Measurements from ENCODE around the gene VPS37C. TPM values are rescaled to one million over a fixed set of nuclear protein-coding genes. Genes with fewer than 3 reads are reported as not detected.
A peak's percentile ranks its signal among the peaks of the same experiment; 100 is the strongest.
"Not testable (repeated sequence)": the region's sequence is repeated elsewhere in the genome, so short reads cannot be mapped to it uniquely, and the experiment has no call there.

The VPS37C gene
- total RNA-seq, result 14.3 TPM
- long read RNA-seq, transcript VPS37C-201 (5 exons, 2,865 nt), result major isoform, 48 of 66 reads
- long read RNA-seq, partial matches to known transcripts, result 0 of 66 reads
- long read RNA-seq, other reads (novel, unspliced or antisense), result 17 of 66 reads

DNA sequence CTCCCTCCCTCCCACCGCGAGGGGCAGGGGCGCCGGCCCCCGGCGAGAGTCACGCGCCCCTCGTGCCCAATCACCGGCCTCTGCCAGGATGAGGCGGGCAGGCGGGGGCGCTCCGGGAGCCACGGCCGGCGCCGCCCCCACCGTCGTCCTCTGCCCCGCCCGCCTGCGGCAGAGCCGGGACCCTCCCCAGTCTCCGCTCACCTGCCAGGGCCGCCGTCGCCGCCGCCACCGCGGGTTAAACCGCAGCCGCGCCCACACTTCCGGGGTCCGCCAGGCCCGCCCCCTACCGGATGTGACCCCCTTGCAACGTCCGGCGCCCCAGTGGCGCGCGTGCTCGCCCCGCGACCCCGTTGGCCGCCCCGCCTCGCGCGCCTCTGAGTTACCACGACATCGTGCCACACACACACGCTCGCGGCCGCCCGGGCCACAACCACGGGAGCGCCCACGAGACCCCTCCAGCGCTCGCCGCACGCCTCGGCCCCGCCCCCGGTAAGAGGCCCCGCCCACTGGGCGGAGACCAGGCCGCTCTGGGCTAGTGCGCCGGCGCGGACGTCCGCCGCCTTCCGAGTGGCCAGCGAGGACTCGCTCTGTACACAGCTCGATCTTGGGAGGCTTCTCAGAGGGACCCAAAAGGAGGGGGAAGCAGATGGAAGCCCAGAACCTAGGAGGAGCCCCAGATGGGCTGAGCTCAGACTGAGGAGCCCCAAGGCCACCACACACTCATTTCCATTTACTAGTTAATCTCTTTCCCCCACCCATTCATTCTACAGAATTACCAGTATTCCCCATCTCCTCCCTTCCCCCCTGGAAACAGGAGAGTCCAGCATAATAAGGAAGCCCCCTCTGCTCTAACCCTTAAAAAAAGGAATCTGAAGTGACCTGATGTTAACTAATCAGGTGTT, at the start of gene VPS37C:
TSS of gene VPS37C (minus strand) at position 237 of the 902 bp plus-strand sequence. CDS start 22,597 bp downstream, outside the sequence.
- DNase-seq (peak; percentile 92), ATAC-seq (ENCODE audit: poor library complexity) (peak; percentile 98)
- intact Hi-C loops (cut with DNase I), result no loop called here

DNA sequence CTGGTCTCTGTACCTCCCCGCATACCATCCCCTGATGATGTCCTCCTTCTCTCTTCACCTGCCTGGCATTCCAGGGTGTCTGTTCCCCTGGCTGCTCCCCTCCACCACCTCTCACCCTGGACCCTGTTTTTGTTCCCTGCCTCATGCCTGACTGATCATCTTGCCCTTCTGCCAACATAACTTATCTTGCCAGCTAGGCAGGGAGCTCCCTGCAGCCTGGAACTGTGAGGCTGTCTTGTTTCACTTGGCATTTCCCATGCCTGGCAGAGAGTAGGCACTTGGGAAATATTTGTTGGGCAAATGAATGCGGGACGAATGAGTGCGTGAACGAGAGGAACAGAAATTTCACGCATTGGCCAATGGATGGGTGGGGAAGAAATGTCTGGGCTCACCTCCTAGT, 49.4 kb upstream of the VPS37C start:
- peak; percentile 42 for ATAC-seq (ENCODE audit: poor library complexity)
- DNase-seq; intact Hi-C loops (cut with DNase I): not testable (repeated sequence)

DNA sequence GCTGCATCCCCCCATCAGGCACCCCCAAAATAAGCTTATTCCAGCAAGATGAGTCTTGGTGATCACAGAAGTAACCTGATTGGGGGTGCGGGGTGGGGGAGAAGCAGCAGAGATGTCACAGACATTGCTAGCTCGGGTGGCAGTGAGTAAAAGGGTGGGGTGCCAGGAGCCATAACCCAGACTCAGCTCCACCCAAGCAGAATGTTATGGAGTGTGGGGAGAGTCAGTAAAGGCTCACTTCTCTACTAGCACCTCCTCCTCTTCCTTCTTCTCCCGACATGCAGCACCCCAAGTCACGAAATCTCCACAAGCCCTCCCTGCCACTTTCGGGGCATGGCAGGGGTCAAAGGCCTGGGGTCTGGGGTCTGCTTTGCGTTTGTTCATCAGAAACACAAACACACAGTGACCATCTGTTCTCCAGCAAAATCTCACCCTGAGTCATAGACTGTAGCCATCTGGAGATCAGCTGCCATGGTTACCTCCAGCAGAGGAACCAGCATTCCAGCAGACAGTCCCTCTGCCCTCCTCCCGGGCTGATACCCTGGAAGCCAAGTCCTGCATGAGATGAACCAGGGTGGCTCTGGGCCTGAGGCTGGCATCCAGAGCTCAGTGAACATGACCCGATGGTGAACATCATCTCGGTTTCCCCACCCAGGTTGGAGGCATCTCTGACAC, 46.5 kb upstream of the VPS37C start:
- intact Hi-C loops (cut with DNase I); ATAC-seq (ENCODE audit: poor library complexity); DNase-seq: not testable (repeated sequence)

DNA sequence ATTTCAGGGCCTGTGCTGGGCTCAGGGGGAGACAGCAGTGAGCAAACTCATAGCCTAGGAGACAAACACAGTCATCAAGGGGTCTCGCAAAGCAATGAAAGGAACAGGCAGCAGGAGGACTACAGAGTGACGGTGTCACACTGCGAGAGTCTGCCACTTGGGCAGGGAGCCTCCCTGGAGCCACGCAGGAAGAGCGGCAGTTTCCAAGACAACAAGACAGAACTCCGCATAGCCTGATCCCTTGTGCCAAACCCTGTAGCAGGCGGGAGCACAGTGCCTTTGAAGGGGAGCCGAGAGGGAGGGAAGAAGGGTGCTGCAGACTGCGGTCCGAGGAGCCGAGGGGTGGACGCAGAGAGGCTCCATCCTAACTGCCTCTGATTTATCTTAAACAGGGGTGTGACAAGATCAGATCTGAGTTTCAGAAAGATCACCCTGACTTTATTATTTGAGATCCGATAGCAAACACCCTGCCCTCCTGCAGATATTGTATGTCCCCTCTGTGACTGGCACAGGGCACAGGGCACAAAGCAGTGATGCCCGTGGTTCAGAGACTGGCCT, 43.4 kb upstream of the VPS37C start:
- ATAC-seq (ENCODE audit: poor library complexity); DNase-seq; intact Hi-C loops (cut with DNase I): not testable (repeated sequence)

GRCh38 chr11:61203873-61204272, 42.6 kb upstream of the VPS37C start:
- intact Hi-C loops (cut with DNase I); DNase-seq: not testable (repeated sequence)
- ATAC-seq (ENCODE audit: poor library complexity), result peak; percentile 68

DNA sequence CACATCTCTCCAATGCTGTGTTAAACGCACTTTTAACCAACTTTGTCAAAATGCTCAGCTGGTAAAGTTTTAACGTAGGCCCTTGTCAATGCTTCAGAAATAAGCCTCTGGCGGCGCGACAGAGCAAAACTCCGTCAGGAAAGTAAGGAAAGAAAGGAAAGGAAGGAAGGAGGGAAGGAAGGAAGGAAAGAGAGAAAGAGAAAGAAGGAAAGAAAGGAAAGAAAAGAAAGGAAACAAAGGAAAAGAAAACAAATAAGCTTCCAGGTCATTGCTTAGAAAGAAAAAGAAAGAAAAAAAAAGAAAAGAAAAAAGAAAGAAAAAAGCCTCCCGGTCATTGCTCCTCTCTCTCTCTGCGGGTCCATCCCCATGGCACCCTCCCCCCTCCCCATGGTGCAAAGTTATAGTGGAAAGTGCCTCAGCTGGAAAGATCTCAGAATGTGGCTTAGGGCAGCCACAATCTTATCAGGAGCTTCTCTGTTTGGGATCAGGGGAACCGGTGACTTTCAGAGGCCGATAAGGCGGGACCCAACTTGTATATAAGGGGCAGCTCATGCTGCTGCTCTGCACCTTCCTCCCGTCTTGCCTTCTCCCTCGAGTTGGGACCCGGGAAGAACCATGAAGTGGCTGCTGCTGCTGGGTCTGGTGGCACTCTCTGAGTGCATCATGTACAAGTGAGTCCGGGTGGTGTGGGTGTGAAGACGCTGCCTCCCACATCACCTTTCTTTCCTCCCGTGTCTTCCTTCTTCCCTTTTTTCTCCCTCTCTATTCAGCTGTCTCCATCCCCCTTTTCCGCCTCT, 41.9 kb upstream of the VPS37C start, which contains the start of gene PGA3:
TSS of gene PGA3 (plus strand) at position 566 of the 797 bp plus-strand sequence. CDS start at position 616, 50 bp downstream.
- ATAC-seq (ENCODE audit: poor library complexity); DNase-seq; intact Hi-C loops (cut with DNase I): not testable (repeated sequence)

GRCh38 chr11:61201476-61201875, 40.2 kb upstream of the VPS37C start:
- DNase-seq (no peak), ATAC-seq (ENCODE audit: poor library complexity) (no peak)
- intact Hi-C loops (cut with DNase I), result no loop called here

DNA sequence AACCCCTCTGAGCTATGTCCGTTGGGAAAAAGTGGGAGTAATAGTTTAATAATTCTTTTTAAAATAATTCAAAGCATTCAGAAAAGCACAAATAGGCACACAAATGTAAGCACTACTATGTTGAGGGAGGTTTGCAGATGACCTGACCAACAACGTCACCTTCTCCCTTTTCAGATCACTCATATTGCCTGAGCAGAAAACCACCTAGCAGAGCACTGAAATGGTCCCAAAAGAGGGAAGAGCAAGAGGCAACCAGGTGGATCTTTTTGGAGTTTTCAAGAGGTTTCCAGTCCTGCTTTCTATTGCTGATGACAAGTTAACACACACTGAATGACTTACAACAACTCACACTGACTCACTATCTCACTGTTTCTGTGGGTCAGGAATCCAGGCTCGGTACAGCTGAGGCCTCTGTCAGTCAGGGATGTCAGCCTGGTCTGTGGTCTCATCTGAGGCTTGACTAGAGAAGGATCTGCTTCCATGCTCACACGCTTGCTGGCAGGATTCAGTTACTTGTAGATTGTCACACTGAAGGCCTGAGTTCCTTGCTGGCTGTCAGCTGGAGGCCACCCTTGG, 37.8 kb upstream of the VPS37C start:
- intact Hi-C loops (cut with DNase I), result no loop called here
- no peak for ATAC-seq (ENCODE audit: poor library complexity)
- DNase-seq, result no peak

DNA sequence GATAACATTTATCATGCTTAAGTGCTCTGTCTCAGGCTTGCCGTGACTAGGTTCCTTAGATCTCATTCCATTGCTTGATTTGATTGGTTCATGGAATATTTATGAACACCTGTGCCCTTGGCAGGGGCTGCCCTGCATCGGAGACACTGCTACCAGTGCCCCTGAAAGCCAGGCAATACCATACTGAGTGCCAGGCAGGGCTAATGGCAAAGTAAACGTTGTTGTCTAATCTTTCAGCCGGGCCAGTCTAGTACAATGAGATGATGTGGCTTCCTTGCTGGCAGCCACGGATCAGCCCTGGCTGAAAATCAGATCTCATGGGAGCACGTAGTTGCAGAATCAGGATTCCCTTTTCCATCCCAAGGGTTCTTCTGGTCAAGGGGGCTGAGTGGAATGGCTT, 37.1 kb upstream of the VPS37C start:
- ATAC-seq (ENCODE audit: poor library complexity) (no peak), DNase-seq (no peak)
- intact Hi-C loops (cut with DNase I), result no loop called here

- no peak for DNase-seq
- ATAC-seq (ENCODE audit: poor library complexity), result no peak
- intact Hi-C loops (cut with DNase I), result no loop called here
These were observed 34.5 kb upstream of the VPS37C start for GRCh38 chr11:61195719-61196118.

GRCh38 chr11:61194981-61195695, 33.9 kb upstream of the VPS37C start:
- no peak for ATAC-seq (ENCODE audit: poor library complexity)
- no peak for DNase-seq
- intact Hi-C loops (cut with DNase I), result no loop called here

DNA sequence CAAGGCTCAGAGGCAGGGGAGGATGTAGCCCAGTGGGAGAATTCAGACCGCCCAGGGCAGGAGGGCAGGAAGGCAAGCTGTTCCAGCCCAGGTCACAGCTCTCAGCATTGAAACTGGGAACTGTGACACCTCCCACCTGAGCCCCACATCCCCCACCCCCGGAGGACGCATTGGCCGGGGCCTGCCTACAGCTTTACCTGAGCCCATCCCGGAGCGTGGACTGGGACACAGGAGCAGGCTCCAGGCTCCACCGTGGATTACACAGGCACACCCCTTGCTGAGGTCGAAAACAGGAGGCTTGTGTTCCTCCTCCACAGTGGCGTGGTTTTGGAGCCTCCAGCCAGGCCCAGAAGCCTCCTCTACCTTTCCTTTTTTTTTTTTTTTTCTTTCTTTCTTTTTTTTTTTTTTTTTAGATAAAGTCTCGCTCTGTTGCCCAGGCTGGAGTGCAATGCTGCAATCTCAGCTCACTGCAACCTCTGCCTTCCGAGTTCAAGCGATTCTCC, 33.0 kb upstream of the VPS37C start:
- intact Hi-C loops (cut with DNase I), result no loop called here
- no peak for ATAC-seq (ENCODE audit: poor library complexity)

GRCh38 chr11:61193596-61193995, 32.4 kb upstream of the VPS37C start:
- no peak for DNase-seq

More for the DNA sequence above, 33.0 kb upstream of the VPS37C start:
- no peak for DNase-seq

GRCh38 chr11:61189933-61190332, 28.7 kb upstream of the VPS37C start:
- ATAC-seq (ENCODE audit: poor library complexity) (no peak), DNase-seq (no peak)
- intact Hi-C loops (cut with DNase I), result loop anchor here (5.0 kb wide), 1 partner anchor 358 kb away; no protein-coding TSS in a partner anchor

More at GRCh38 chr11:61193596-61193995, 32.4 kb upstream of the VPS37C start:
- intact Hi-C loops (cut with DNase I), result no loop called here
- no peak for ATAC-seq (ENCODE audit: poor library complexity)

DNA sequence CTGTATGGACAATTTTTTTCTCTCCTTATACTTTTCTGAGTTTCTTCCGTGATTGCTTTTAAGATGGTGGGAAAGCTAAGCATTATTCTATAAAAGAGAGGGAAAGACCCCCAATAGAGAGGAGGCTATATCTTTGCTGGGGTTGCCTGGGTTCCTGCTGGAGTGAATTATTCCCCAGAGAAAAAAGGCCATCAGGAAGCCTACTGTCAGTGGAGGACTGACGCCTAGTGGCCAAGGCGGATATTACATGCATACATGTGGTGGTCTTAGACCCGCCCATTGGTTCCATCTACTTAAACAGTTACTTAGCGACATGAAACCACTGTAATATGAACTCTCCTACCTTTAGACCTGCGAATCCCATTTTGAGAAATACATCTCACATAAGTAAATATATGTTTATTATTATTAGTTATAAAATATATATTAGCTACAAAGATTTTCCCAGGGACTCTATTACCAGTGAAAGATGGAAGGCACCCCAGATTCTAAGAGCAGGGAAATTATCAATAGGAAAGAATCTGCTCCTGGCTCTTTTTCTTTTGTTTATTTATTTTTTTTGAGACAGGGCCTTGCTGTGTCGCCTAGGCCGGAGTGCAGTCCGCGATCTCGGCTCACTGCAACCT, 26.4 kb upstream of the VPS37C start:
- DNase-seq, result peak; percentile 83
- intact Hi-C loops (cut with DNase I), result loop anchor here (5.0 kb wide), 1 partner anchor 355 kb away; no protein-coding TSS in a partner anchor

DNA sequence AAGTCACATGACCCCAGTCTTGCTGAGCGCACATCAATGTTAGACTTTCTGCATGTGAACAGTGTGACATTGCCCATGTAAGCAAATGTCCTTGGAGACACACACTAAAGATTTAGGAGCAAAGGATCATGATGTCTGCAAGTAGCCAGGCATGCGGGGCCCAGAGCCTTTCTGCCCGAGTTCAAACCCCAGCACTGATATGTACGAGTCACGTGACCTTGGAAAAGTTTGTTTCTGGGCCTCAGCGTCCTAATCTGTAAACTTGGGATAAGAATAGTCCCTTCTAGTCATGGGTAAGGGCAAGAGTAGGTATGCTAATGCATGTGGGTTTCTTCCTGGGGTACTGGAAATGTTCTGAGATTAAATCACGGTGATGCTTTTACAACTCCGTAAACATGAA, 25.3 kb upstream of the VPS37C start:
- ATAC-seq (ENCODE audit: poor library complexity) (no peak), DNase-seq (no peak)
- intact Hi-C loops (cut with DNase I), result loop anchor here (5.0 kb wide), 1 partner anchor 354 kb away; no protein-coding TSS in a partner anchor

More for the DNA sequence above, 26.4 kb upstream of the VPS37C start:
- peak; percentile 80 for ATAC-seq (ENCODE audit: poor library complexity)

Data from Right ventricle myocardium superior (tissue), 1 donor.